Subcutaneous adipose tissue (tissue), 4 donors: ENCODE data around the gene DYRK2. TPM values are rescaled to one million over a fixed set of nuclear protein-coding genes. Genes with fewer than 3 reads are reported as not detected.

Source experiments
- total RNA-seq, 4 donors: library from RNA; depleted of rRNA; stranded (reverse); fragments of >200 nt; gene quantifications; one replicate each; pipeline ENCODE4 v1.1.0, GENCODE V29; 2016
- TF ChIP-seq, protein P1 (sequence below): fragments of 450-650 bp; IDR thresholded peaks from one replicate; pipeline ENCODE4 v1.5.1; 2016; ENCODE audit warnings: low read depth, mild to moderate bottlenecking, control low read depth, antibody characterized with exemption, moderate library complexity

Gene DYRK2
- total RNA-seq, 4 donors from 2014 or later = 12.1 to 21.6 (median 16.6) TPM

DNA sequence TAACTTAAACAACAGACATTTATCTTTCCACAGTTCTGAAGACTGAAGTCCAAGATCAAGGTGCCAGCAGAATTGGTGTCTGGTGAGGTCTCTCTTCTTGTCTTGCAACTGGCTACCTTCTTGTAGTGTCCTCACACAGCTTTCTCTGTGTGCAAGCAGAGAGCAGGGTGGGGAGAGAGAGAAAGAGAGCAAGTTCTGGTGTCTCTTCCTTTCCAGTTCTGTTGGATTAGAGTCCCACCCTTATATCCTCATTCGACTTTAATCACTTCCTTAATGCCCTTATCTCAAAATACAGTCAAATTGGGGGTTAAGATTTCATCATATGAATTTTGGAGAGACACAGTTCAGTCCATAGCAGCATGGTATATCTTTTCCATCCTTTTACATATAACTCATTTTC is 40.8 kb downstream of the DYRK2 start:
- TF ChIP-seq, protein P1, sequence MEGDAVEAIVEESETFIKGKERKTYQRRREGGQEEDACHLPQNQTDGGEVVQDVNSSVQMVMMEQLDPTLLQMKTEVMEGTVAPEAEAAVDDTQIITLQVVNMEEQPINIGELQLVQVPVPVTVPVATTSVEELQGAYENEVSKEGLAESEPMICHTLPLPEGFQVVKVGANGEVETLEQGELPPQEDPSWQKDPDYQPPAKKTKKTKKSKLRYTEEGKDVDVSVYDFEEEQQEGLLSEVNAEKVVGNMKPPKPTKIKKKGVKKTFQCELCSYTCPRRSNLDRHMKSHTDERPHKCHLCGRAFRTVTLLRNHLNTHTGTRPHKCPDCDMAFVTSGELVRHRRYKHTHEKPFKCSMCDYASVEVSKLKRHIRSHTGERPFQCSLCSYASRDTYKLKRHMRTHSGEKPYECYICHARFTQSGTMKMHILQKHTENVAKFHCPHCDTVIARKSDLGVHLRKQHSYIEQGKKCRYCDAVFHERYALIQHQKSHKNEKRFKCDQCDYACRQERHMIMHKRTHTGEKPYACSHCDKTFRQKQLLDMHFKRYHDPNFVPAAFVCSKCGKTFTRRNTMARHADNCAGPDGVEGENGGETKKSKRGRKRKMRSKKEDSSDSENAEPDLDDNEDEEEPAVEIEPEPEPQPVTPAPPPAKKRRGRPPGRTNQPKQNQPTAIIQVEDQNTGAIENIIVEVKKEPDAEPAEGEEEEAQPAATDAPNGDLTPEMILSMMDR = no peak

DNA sequence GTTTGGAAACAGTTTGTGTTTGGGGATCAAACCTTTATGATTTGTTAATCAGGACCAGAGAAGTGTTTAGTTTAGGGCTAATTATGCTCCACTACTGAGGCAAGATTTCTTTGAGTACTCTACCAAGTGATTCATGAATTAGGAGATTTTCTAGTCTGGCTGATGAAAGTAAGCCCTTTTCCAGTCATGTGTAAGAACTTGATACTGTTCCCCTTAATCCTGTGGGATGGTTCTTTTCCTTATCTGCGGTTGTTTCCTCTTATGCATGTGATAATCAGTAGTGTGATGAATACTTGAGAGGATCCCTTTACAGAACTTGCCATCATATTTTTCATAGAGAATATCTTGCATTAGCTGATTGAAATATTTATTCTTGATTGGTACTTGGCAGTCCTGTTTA is 42.1 kb downstream of the DYRK2 start:
- TF ChIP-seq, protein P1 = no peak

DNA sequence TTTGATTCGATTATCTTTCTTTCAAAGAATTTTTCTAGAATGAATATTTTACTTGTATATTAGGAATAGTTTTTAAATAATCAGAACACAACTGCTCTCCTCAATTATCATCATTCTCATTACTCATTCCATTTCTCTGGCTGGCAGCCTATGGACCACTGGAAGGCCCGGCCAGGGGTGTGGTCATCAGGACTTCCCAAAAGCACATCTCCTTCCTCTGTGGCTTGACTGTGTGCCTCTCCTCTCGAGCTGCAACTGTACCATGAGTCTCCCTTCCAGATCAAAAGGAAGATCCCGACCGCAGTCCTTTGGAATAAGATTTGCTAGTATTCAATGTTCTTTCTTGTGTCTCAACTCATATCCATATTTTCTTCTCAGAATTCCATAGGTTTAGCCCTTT is 42.7 kb downstream of the DYRK2 start:
- TF ChIP-seq, protein P1 = no peak

DNA sequence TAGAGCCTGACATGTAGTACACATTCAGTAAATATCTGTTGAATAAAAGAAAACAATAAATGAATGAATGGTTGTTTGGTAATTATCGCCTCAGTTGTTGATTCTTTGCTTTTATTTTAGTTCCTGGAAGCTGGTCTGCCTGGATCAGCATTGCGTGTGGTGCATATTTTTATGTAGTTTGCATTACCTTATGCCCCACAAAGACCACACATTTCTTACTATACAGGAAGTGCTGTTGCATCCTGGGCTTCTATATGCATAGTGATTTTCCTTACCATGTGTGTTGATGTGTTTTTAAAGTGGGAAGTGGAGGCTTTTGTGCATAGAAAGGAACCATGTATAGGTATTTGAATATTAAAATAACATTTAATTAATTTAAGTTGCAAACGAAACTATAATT is 43.6 kb downstream of the DYRK2 start:
- TF ChIP-seq, protein P1 = no peak

DNA sequence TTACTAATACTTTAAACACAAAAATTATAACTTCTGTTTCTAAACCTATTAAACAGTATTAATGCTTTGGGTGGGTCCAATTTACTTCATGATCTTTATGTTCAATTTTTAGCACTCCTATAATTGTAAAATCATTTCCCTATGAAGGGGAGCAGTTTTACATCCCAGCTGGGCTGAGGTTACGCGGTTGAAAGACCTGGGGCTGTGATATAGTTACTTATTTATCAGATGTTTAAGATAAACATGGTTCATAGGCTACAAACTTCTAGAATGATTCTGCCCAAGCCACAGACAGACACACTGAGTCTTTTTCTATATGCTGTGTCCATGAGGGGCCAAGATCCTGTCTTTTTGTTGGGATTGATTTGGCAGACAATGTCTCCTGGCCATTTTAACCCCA is 44.4 kb downstream of the DYRK2 start:
- TF ChIP-seq, protein P1 = no peak

DNA sequence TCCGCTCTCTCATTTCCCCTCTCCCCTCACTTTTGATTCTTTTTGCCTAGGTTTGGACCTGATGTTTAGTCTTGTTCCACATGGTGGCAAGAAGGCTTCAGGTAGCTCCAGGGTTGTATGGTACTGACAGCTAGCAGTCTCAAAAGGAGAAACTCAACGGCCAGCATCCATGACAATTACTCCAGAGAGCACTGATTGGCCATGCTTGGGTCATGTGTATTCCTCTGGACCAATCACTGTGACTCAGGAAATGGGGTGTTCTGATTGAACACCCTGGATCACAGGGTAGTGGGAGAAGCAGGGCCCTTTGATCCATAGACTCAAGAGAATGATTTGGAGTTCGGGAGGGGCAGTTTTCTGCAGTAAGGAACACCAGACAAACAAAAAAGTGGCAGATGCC is 45.3 kb downstream of the DYRK2 start:
- TF ChIP-seq, protein P1 = no peak

DNA sequence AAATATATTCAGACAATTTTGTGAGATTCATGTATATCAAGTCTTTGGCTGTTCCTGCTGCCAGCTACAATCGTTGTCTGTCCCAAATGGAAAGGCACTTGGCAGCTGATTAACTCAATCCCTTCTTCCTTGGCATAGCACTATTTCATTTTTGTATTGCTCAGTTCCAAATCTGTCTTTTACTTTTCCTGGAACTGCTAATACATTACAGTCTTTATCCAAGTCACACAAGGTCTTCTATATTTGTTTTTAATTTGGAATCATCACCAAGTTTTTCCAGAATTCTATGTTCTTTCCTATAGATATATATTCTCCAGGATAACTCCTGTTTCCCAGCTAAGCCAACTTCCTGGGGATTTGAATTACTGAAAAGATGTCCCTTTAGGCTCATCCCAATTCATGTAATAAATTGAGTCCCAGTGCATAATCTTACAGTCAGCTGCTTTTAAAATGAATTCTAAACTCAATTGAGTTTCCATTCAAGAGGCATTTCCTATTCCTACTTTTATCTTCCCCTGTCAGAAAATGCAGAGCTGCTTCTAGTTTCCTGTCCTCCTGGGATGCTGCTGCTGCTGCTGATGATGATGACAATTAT is 45.9 kb downstream of the DYRK2 start:
- TF ChIP-seq, protein P1 = no peak
